ENCODE results near the gene S1PR5.

S1PR5 gene

DNA sequence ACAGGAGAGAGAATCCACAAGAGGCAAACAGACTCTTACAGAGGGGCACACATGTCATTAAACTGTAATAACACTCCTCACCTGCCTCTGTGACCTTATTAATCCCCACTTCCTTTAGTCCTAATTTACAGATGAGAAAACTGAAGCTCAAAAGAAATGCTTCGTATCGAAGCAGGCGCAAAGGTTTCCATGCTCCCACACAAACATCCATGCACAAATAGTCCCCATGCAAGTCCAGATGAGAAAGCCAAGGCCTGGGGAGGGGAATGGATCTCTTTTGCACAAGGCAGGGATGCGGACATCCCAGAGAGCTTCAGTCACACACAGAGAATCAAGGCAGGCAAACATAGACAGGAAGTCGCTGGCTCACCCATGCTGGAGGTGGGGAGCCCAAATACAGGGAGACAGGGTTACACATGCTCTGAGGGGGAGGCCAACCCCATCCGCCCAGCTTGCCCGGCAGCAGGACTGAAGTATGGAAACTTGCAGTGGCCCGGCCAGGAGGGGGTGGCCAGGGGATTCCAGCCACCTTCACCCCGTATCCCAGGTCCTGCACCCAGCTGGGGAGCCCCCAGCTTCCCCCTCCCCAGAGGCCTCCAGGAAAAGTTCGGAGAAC lies 468 bp downstream of the S1PR5 start:
- TF ChIP-seq POLR2AphosphoS5 (IDR thresholded peaks at IDR 0.05; ENCODE audit: low read depth, low read length) (no peak), TAF1 (IDR thresholded peaks at IDR 0.05; ENCODE audit: borderline replicate concordance, insufficient read depth, low read length) (no peak), FOXP2 (optimal IDR thresholded peaks at IDR 0.05; ENCODE audit: borderline replicate concordance, extremely low read depth, extremely low read length, insufficient read depth) (no peak), SIN3A (IDR thresholded peaks at IDR 0.05; ENCODE audit: borderline replicate concordance, insufficient read depth, low read length) (no peak)
- TF ChIP-seq, protein P1, sequence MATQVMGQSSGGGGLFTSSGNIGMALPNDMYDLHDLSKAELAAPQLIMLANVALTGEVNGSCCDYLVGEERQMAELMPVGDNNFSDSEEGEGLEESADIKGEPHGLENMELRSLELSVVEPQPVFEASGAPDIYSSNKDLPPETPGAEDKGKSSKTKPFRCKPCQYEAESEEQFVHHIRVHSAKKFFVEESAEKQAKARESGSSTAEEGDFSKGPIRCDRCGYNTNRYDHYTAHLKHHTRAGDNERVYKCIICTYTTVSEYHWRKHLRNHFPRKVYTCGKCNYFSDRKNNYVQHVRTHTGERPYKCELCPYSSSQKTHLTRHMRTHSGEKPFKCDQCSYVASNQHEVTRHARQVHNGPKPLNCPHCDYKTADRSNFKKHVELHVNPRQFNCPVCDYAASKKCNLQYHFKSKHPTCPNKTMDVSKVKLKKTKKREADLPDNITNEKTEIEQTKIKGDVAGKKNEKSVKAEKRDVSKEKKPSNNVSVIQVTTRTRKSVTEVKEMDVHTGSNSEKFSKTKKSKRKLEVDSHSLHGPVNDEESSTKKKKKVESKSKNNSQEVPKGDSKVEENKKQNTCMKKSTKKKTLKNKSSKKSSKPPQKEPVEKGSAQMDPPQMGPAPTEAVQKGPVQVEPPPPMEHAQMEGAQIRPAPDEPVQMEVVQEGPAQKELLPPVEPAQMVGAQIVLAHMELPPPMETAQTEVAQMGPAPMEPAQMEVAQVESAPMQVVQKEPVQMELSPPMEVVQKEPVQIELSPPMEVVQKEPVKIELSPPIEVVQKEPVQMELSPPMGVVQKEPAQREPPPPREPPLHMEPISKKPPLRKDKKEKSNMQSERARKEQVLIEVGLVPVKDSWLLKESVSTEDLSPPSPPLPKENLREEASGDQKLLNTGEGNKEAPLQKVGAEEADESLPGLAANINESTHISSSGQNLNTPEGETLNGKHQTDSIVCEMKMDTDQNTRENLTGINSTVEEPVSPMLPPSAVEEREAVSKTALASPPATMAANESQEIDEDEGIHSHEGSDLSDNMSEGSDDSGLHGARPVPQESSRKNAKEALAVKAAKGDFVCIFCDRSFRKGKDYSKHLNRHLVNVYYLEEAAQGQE (IDR thresholded peaks at IDR 0.05; ENCODE audit: insufficient read depth in 1 of 2, low read depth in 2 of 2, low read length in 2 of 2), result no peak

DNA sequence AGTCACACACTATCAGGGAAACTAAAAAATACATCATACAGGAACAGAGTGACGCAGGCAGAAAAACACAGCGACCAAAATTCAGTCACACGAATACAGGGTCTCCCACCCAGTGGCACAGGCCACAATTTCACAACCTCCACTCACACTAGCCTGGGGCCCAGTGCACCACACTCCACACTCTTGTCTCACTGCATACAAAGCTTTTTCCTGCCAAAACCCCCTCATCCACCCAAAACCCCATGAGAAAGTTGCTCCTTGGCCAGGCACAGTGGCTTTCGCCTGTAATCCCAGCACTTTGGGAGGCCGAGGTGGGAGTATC lies 1.2 kb downstream of the S1PR5 start:
- TF ChIP-seq POLR2AphosphoS5 (IDR thresholded peaks at IDR 0.05; ENCODE audit: low read depth, low read length) (no peak), SIN3A (IDR thresholded peaks at IDR 0.05; ENCODE audit: borderline replicate concordance, insufficient read depth, low read length) (no peak), FOXP2 (optimal IDR thresholded peaks at IDR 0.05; ENCODE audit: borderline replicate concordance, extremely low read depth, extremely low read length, insufficient read depth) (no peak), TAF1 (IDR thresholded peaks at IDR 0.05; ENCODE audit: borderline replicate concordance, insufficient read depth, low read length) (no peak)
- TF ChIP-seq, protein P1 (IDR thresholded peaks at IDR 0.05; ENCODE audit: insufficient read depth in 1 of 2, low read depth in 2 of 2, low read length in 2 of 2), result no peak

DNA sequence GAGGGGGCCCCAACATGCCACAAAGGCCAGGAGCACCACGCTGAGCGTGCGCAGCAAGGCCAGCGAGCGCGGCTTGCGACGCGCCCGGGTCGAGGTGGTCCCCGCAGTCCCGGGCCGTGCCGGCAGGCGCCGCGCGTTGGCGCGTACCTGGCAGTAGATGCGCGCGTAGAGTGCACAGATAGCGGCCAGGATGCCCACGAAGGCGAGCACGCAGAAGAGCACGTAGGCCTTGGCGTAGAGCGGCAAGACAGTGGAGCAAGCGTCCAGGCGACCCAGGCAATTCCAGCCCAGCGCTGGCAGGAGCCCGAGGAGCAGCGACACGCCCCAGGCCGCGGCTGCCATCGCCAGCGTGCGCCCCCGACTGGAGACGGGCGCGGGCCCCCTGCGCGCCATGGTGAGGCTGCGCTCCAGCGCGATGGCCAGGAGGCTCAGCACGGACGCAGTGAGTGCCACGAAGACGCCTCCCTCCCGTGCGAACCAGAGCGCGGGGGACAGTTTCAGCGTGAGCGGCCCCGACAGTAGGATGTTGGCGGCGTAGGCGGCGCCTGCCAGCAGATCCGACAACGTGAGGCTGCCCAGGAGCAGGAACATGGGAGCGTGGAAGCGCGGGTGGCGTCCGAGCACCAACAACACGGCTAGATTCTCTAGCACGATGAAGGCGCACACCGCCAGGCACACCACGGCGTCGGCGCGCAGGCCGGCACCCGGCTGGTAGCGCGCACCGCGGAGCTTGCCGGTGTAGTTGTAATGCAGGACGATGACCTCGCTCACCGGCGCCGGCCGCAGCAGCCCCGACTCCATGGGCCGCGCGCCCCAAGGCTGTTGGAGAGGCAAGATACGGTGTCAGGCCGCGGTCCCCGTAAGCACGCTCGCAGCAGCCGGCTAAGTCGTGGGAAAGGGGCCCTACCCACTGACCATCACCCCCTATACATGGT lies 2.8 kb downstream of the S1PR5 start:
- TF ChIP-seq, protein P1 (IDR thresholded peaks at IDR 0.05; ENCODE audit: insufficient read depth in 1 of 2, low read depth in 2 of 2, low read length in 2 of 2), result no peak
- TF ChIP-seq FOXP2 (optimal IDR thresholded peaks at IDR 0.05; ENCODE audit: borderline replicate concordance, extremely low read depth, extremely low read length, insufficient read depth), result no peak
- TF ChIP-seq TAF1 (IDR thresholded peaks at IDR 0.05; ENCODE audit: borderline replicate concordance, insufficient read depth, low read length), result no peak
- no peak for TF ChIP-seq SIN3A (IDR thresholded peaks at IDR 0.05; ENCODE audit: borderline replicate concordance, insufficient read depth, low read length)
- TF ChIP-seq POLR2AphosphoS5 (IDR thresholded peaks at IDR 0.05; ENCODE audit: low read depth, low read length), result no peak

DNA sequence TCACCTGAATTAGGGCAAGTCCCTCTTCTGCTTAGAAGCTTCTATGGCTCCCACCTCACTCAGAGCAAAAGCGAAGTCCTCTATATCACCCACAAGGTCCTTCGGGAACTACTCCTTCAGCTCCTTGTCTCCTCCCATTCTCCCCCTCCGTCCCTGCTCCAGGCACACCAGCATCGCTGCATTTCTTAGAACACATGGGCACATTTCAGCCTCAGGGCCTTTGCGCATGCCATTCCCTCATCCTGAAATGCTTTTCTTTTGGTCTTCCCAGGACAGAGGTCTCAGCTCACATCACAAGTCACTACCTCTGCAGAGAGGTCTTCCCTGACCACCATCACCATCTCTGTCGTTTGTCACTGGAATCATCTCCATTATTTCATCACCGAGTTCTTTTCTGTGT lies 4.0 kb downstream of the S1PR5 start:
- TF ChIP-seq SIN3A (IDR thresholded peaks at IDR 0.05; ENCODE audit: borderline replicate concordance, insufficient read depth, low read length) (no peak), FOXP2 (optimal IDR thresholded peaks at IDR 0.05; ENCODE audit: borderline replicate concordance, extremely low read depth, extremely low read length, insufficient read depth) (no peak), TAF1 (IDR thresholded peaks at IDR 0.05; ENCODE audit: borderline replicate concordance, insufficient read depth, low read length) (no peak), POLR2AphosphoS5 (IDR thresholded peaks at IDR 0.05; ENCODE audit: low read depth, low read length) (no peak)
- TF ChIP-seq, protein P1 (IDR thresholded peaks at IDR 0.05; ENCODE audit: insufficient read depth in 1 of 2, low read depth in 2 of 2, low read length in 2 of 2), result no peak
